Endothelial cell of umbilical vein (primary cell): ENCODE measurements around the gene HYAL2. TPM values are rescaled to one million over a fixed set of nuclear protein-coding genes. Genes with fewer than 3 reads are reported as not detected.

Experiments used
- BruUV-seq: library from RNA; stranded (reverse); fragments of 400-500 nt; replicated peaks from 2 replicates; lab custom pipeline; 2021; lab: Mats Ljungman, UMichigan
- CTCF ChIA-PET: fragments of 300-600, 350-600 bp; sonication (Branson Sonifier 250); formaldehyde crosslinking; loops from one replicate; lab custom pipeline; 2021; ENCODE audit warnings: antibody characterized with exemption, inconsistent platforms; lab: Charles Lee
- POLR2A ChIA-PET: fragments of 300-600, 350-600 bp; sonication (Branson Sonifier 250); formaldehyde crosslinking; loops from one replicate; lab custom pipeline; 2021; ENCODE audit warnings: antibody characterized with exemption, inconsistent platforms; lab: Charles Lee
- DNase-seq: peaks from one replicate; pipeline ENCODE4 v3.0.0-alpha.2; 2011; ENCODE audit warnings: low read depth, low spot score
- FAIRE-seq: peaks from 2 replicates; lab custom pipeline; 2011; peaks lifted over from hg19 to GRCh38; lab: Jason Lieb, UNC
- H2AFZ ChIP-seq: 2 replicates; pipeline ENCODE4 v1.6.0; 2012; ENCODE audit warnings: low read depth, low read length, control low read depth, inconsistent platforms
- H3K27ac ChIP-seq: 2 replicates; pipeline ENCODE4 v1.5.1; 2011; ENCODE audit warnings: low read depth, mild to moderate bottlenecking, control low read depth, low read length, moderate library complexity; ENCODE audit not compliant: insufficient read depth
- H3K27me3 ChIP-seq, 2 experiments: 2 replicates each; pipeline versions ENCODE4 v1.6.0 to v1.6.1; 2011; ENCODE audit warnings: low read length in 2 of 2, mixed read lengths in 1 of 2; ENCODE audit not compliant: control insufficient read depth in 2 of 2, insufficient read depth in 2 of 2
- H3K36me3 ChIP-seq, 2 experiments: 2 replicates in 1 of 2; 3 replicates in 1 of 2; pipeline ENCODE4 v1.5.1; 2011; ENCODE audit warnings: low read length in 2 of 2, mild to moderate bottlenecking in 1 of 2, moderate library complexity in 1 of 2; ENCODE audit not compliant: control insufficient read depth in 2 of 2, insufficient read depth in 2 of 2; ENCODE audit errors: extremely low read depth in 1 of 2
- H3K4me1 ChIP-seq: 3 replicates; pipeline ENCODE4 v1.5.1; 2011; ENCODE audit warnings: mild to moderate bottlenecking, low read length; ENCODE audit not compliant: control insufficient read depth, insufficient read depth; ENCODE audit errors: extremely low read depth
- H3K4me2 ChIP-seq: 2 replicates; pipeline ENCODE4 v1.6.1; 2011; ENCODE audit warnings: low read length, control low read depth, mixed read lengths; ENCODE audit not compliant: insufficient read depth
- H3K4me3 ChIP-seq, 3 experiments: fragments of 200-600 bp in 1 of 3; sonication (generic), shearing (Covaris generic) in 1 of 3; replicated peaks in 1 of 3; 2 replicates each; pipeline ENCODE4 v1.5.1; 2011 to 2016; ENCODE audit warnings: control low read depth in 3 of 3, low read length in 3 of 3, mild to moderate bottlenecking in 2 of 3, inconsistent platforms in 1 of 3, low read depth in 1 of 3, moderate library complexity in 1 of 3; ENCODE audit not compliant: insufficient read depth in 1 of 3
- H3K79me2 ChIP-seq: 2 replicates; pipeline ENCODE4 v1.6.0; 2012; ENCODE audit warnings: low read length, inconsistent platforms; ENCODE audit not compliant: control insufficient read depth, insufficient read depth
- H3K9ac ChIP-seq: replicated peaks from 2 replicates; pipeline ENCODE3; 2011; ENCODE audit warnings: low read length, control low read depth; ENCODE audit not compliant: insufficient read depth; ENCODE audit errors: extremely low read depth
- H3K9me1 ChIP-seq: replicated peaks from 3 replicates; pipeline ENCODE4 v1.6.0; 2011; ENCODE audit warnings: mild to moderate bottlenecking, low read length; ENCODE audit not compliant: control insufficient read depth, insufficient read depth; ENCODE audit errors: extremely low read depth
- H3K9me3 ChIP-seq: replicated peaks from 2 replicates; pipeline ENCODE4 v1.5.1; 2012; ENCODE audit warnings: low read length, inconsistent platforms; ENCODE audit not compliant: control insufficient read depth, insufficient read depth
- H4K20me1 ChIP-seq: replicated peaks from 2 replicates; pipeline ENCODE3; 2011; ENCODE audit warnings: mild to moderate bottlenecking, low read length; ENCODE audit not compliant: control insufficient read depth, insufficient read depth; ENCODE audit errors: extremely low read depth
- CTCF ChIP-seq, 2 donors: IDR thresholded peaks; 1 replicate in 1 of 2; 2 replicates in 1 of 2; pipeline ENCODE4 v1.5.1; 2011; ENCODE audit warnings: low read length in 2 of 2, mild to moderate bottlenecking in 2 of 2, moderate library complexity in 2 of 2, control low read depth in 1 of 2, inconsistent platforms in 1 of 2, low read depth in 1 of 2; ENCODE audit not compliant: insufficient read depth in 1 of 2; ENCODE audit errors: extremely low read depth in 1 of 2
- FOS ChIP-seq: IDR thresholded peaks from 2 replicates; pipeline ENCODE4 v1.6.1; 2011; ENCODE audit warnings: mild to moderate bottlenecking, low read length, moderate library complexity, borderline replicate concordance; ENCODE audit not compliant: insufficient read depth
- JUN ChIP-seq: IDR thresholded peaks from 2 replicates; pipeline ENCODE4 v1.6.1; 2011; ENCODE audit warnings: borderline replicate concordance, low read depth; ENCODE audit not compliant: insufficient read length, insufficient read depth
- MAX ChIP-seq: IDR thresholded peaks from 2 replicates; pipeline ENCODE4 v1.6.1; 2011; ENCODE audit not compliant: insufficient read depth, insufficient read length
- MYC ChIP-seq: IDR thresholded peaks from one replicate; pipeline ENCODE4 v1.6.1; 2011; ENCODE audit warnings: mild to moderate bottlenecking, low read depth, low read length
- POLR2A ChIP-seq: IDR thresholded peaks from 2 replicates; pipeline ENCODE4 v1.6.1; 2012; ENCODE audit warnings: low read depth, mild to moderate bottlenecking, control low read depth, low read length
- POLR2AphosphoS5 ChIP-seq: IDR thresholded peaks from 2 replicates; pipeline ENCODE4 v1.6.1; 2012; ENCODE audit warnings: low read depth, mild to moderate bottlenecking, control low read depth, low read length, moderate library complexity; ENCODE audit not compliant: insufficient read depth
- dilution Hi-C: fragments of 300-500 bp; cut with MboI; formaldehyde crosslinking; loops from one replicate; pipeline ENCODE4 v1.15.0; 2019; ENCODE audit warnings: low sequenced_read_pairs; ENCODE audit not compliant: extremely low pct_ligation_motif_present
- intact Hi-C: fragments of 100-400 bp; cut with micrococcal nuclease; formaldehyde crosslinking; loops from one replicate; pipeline ENCODE4 v1.10.0; 2022
- polyA plus RNA-seq, 4 experiments: library from polyadenylated mRNA; depleted of rRNA in 3 of 4; stranded (reverse) in 3 of 4; unstranded in 1 of 4; fragments of >200 nt; gene quantifications; 2 replicates each; pipeline versions ENCODE4 v1.2.1 to v1.2.3, GENCODE V29; 2011 to 2012; ENCODE audit warnings: missing spikeins in 1 of 4
- total RNA-seq: library from RNA; stranded (reverse); gene quantifications from 2 replicates; pipeline ENCODE4 v1.2.3, GENCODE V29; 2021

Gene HYAL2
- total and polyA plus RNA-seq, 2 donors (not counting 3 experiments of a cell fraction or from before 2014, with no cell fraction given) = 266 to 970 TPM

DNA sequence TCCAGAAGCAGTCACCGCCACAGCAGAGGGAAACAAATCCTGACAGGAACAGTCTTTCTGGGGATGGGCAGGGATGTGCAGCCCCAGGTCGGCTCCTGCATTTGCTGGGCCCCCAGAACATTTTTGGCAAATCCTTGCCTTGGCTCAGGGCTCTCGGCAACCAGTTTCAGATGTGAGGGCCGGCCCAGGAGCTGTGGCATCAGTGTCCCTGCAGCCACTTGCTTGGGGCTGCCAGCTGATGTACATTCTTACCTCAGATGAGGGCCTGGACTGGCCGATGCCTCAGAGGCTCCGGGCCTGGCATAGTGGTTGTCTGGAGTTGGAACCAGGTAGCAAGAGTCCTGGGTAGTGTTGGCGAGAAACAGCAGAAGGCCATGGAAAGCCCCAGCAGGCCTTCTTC lies 32.3 kb upstream of the HYAL2 start:
- Histone ChIP-seq H3K79me2 (peaks cover 43% of the 10 kb centered on the region), H3K27ac (no peak overlapping the region), H2AFZ (no peak overlapping the region), H3K9me3 (no peaks in the 10 kb centered on the region), H3K4me2 (no peak overlapping the region), H3K4me1 (peaks cover 44% of the 10 kb centered on the region), H4K20me1 (peaks cover 6% of the 10 kb centered on the region), H3K36me3 (peaks cover 8 to 28% of the 10 kb centered on the region in 2 experiments), H3K9me1 (no peaks in the 10 kb centered on the region), H3K27me3 (no peaks in the 10 kb centered on the region), H3K9ac (no peak overlapping the region), H3K4me3 (no peak overlapping the region)
- DNase-seq (no peak), FAIRE-seq (no peak)
- no TSS peak for BruUV-seq
- no peak for TF ChIP-seq FOS
- no peak for TF ChIP-seq MAX
- TF ChIP-seq CTCF (IDR thresholded peaks at IDR 0.05; ENCODE audit: extremely low read depth in 1 of 2, insufficient read depth in 1 of 2, low read depth in 1 of 2, low read length in 2 of 2) = no peak
- no peak for TF ChIP-seq POLR2AphosphoS5
- no peak for TF ChIP-seq MYC
- TF ChIP-seq POLR2A = no peak
- no peak for TF ChIP-seq JUN
- CTCF ChIA-PET = interaction anchor here (2.5 kb wide), 1 partner anchor 188 kb away, joined by 11 read pairs; no protein-coding TSS in a partner anchor
- intact Hi-C loops = loop anchor here (5.0 kb wide), 1 partner anchor 1037 kb away; the partner anchor contains the start of gene RBM15B
- POLR2A ChIA-PET = no interaction called here
- dilution Hi-C loops = no loop called here
